NCI-H128 (cell line): ENCODE measurements around the gene TMOD3.
"Not testable (repeated sequence)": the region's sequence is repeated elsewhere in the genome, so short reads cannot be mapped to it uniquely, and the experiment has no call there.

Experiments used
- DNase-seq: peaks from one replicate; lab custom pipeline; 2025; ENCODE audit not compliant: unreplicated experiment; lab: John Stamatoyannopoulos, UW

The TMOD3 gene

DNA sequence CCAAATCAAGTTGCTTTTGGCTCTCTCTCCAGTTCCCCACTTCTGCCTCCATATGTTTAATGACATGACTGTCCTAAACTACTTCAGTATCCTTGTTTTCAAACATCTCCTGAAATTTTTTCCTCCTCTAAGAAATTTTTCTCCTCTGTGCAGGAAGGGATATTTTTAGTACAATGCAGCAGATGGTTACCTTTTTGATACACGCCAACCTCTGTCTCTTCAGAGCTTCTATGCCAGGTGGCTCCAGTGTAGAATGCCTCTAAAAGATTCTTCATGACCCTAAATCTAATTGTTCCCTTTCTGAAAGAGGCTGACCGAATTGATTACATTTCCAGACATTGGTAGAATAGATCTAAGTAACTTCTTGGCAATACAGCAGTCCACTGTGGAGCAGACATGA is 33.7 kb downstream of the TMOD3 start:
- DNase-seq: no peak

DNA sequence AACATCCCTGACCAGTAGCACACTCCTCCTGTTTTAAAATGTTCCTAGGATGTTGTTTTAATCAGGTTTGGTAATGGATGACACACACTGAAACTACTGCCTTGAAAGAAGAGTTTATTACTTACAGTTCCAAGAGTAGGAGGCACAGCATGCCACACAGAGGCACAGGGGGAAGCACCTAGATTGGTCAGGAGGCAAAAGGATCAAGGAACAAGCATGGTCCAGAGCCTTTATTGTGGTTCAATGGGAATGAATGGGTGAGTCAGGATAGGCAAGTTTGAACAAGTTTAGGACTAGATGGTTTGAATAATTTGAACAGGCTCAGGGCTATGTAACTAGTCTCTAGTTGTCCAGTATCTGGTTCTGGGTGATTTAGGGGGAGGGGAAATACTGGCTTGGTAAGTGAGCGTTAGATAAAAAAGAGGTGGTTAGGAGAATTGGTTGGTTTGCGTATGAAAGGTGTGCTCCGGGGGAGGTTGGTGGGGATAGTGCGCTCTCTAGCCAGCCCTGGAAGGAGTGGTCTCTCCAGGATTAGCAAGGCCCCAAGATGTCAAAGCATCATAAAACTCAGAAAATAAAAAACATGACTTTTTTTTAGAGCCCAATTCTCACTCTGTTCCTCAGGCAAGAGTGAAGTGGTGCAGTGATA is 35.1 kb downstream of the TMOD3 start:
- DNase-seq: no peak

DNA sequence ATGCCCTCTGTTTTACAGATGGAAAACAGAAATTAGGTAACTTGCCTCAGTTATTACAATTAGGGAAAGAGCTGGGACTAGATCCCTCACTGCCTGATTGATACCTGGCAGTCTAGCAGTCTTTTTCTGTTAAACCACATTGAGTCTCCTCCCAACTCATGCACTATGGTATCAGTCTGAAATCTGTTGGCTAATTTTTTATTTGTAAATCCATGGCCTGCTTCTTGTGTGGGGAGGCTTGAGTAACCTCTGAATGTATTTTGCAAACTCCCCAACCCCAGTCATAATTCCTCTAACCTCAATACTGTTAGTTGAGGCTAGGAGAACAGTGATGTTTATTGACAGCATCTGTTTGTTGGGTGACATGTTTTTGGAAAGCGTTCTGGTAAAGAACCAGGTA is 35.9 kb downstream of the TMOD3 start:
- DNase-seq: no peak

DNA sequence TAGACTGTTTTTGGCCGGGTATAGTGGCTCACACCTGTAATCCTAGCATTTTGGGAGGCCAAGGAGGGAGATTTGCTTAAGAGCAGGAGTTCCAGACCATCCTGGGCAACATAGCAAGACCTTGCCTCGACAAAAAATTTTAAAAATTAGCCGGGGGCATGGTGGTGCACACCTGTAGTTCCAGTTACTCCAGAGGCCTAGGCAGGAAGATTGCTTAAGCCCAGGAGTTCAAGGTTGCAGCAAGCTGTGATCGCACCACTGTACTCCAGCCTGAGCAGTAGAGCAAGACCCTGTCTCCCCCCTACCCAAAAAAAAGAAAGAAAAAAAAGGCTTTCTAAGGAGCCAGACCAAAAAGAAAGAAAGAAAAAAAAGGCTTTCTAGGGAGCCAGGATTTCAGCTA is 36.7 kb downstream of the TMOD3 start:
- no peak for DNase-seq

DNA sequence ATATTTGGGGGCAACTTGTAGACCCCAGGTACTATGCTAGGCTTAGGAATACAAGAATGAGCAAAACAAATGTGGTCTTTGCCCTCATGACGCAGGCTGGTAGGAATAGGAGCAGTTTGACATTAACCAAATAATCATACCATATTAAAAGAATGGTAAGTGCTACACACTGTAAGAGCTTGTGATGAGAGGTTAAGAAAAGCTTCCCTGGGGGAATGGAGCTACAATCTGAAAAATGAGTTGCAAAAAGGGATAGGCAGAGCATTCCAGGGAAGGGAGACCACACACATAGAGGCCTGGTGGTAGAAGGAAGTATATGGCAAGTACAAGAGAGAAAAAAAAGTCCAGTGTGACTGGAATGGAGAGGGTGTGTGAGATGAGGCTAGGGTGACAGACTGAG is 37.3 kb downstream of the TMOD3 start:
- no peak for DNase-seq

DNA sequence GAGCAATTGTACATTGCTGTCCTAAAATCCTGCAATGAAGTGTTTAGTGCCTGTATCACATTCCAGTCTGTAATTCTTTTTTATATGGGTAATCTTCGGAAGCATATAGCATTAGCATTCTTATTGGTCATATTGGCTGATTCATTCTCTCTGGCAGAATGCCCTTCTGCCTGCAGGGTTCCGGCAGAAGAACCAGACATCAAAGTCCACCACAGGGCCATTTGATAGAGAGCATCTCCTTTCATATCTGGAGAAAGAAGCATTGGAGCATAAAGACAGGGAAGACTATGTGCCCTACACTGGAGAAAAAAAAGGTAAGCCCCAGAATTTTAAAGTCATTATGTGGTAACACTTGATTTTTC is 39.6 kb downstream of the TMOD3 start:
- no peak for DNase-seq

DNA sequence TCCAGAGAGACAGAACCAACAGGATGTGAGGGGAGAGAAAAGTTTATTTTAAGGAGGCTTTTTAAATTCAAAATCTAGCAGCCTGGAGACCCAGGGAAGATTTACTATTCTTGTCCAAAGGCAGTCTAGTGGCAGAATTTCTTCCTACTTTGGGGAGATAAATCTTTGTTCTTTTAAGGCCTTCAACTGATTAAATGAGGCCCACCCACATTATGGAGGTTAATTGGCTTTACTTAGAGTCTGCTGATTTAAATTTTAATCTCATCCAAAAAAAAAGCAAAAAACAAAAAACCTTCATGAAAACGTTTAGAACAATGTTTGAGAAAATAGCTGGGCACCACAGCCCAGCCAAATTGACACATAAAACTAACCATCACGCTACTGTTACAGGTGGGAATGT is 41.3 kb downstream of the TMOD3 start:
- DNase-seq: no peak

DNA sequence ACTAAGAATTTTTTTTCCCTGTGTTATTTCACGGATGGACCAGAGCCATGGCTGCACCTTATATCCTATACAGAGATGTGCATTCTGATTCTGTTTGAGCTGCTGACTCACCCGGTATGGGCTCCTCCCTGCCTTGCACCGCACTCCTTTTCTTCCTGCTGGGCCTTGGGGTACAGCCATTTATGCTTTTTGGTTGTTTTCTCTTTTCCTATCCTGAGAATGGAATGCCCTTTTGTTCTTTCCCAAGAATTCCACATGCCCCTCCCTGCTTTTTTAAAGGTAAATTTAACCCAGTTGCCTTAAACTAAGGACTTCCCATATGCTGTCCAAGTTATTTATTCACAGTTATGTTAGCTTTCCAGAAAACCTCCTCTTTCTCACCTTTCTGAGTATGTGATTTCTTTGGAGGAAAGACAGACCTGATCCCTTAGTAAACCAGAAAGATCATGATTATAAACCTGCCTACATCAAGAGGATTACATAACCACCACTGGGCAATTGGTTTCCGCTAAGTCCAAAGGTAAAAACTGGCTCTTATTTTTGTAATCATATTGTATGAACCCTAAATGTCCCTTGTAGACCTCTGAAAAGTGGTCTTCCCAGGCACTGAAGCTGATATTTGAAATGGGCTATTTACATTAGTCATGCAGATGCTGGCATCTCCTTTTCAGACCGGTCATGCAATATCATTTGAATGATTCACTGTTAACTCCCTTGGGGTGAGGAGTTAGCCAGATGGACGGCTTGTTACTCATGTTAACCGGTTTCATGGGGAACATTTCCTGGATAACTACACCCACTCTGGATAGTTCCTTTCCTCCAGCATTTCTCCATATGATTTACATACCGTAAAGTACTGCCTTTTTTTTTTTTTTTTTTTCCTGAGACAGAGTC is 45.5 kb downstream of the TMOD3 start:
- no peak for DNase-seq

DNA sequence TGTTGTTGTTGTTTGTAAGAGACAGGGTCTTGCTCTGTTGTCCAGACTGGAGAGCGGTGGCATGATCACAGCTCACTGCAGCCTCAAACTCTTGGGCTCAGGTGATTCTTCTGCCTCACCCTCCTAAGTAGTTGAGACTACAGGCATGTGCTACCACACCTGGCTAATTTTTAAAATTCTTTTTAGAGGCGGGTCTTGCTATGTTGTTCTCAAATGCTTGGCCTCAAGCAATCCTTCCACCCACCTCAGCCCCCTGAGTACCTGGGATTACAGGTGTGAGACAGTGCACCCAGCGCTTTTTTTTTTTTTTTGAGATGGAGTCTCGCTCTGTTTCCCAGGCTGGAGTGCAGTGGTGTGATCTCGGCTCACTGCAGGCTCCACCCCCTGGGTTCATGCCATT is 46.7 kb downstream of the TMOD3 start:
- DNase-seq: no peak

DNA sequence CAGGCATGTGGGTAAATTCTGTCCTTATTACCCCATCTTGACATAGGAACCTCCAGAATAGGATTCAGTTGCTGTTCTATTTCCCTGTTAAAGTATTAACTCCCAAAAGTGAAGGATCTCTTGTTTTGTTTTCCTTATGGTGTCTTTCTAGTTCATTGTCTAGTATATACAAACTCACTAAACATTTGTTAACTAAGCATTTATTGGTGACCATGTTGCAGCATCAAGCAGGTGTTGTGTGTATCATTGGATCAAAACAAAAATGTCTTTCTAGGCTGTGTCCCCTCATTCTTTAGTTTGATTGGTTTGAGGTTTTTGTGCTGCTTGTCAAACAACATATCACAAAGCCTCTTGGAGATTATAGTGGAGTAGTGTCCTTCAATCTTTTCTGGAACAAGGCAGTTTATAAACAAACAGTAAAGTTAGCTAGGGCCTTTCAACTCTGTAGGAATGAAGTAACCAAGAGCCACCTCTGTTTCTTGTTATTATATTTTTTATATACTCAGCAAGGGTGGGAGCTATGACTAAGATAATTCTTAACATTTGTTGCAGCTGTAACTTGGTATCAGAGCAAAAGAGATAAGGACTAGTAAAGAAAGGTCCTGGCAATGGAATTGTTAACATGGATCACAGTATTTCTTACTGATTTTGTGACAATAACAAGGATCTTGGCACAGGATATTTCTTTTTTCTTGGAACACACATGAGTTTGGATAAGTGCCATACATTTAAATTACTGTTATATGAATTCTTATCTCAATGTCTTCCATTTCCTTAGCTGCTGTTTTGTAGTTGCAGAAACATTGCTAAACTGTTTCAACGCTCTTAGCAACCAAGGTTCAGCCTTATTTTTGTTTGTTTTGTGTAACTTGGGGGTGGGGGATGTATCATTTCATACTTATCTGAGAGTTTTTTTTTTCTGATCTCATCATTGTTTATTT is 49.3 kb downstream of the TMOD3 start:
- DNase-seq: no peak

DNA sequence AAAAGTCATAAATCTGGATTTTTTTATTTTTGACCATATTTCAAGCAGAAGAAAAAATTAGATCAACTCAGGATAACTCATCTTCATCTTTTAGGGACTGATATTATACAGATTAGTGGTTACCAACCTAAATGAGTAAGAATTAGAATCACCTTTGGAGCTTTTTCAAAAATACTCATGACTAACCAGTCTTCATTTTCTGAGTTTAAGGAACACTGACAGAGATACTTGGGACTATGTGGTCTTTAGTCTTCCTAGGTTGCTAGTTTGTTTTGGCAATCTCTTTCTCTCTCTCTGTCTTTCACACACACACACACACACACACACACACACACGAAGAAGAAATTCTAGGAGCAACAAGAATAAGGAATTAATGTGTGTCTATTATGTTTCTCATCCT is 50.1 kb downstream of the TMOD3 start:
- DNase-seq: no peak

DNA sequence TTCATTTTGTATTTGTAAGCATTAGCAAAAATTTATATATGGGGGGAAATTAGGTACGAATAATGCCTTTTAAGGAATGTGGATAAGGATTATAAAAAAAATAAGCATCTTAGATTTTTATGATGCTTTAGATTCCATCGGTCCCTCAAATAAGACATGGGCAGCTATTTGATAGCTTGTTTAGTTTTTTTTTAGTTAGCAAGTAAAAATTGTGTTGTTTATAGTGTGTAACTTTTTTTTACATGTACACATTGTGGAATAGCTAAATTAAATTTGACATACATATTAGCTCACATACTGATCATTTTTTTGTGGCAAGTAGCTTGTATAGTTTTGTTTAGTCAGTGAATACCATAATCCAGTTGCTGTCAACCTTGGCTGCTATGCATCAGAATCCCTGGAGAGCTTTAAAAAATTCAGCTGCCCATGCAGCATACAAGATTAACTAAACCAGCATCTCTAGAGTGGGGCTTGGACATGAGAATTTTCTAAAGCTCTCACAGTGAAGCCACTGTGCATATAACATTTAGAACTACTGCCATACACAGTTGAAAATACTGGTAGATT is 53.9 kb downstream of the TMOD3 start:
- no peak for DNase-seq

DNA sequence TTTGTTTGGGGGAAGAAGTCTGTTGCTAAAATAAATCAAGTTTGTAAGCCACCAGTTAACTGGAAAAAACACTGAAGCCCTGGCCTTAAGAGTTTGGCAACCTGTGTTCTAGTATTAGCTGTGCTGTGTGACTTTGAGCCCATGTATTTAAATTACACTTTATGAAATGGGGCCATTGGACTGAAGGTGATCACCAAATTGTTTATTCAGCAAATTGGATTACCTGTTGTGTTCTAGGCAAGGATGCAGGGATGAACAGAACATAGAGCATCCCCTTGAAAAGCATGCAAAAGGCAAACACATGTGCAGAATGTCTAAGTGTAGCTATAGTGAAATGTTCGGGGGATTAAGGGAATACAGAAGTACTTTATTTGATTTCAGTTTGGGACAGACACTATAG is 54.6 kb downstream of the TMOD3 start:
- DNase-seq: no peak

DNA sequence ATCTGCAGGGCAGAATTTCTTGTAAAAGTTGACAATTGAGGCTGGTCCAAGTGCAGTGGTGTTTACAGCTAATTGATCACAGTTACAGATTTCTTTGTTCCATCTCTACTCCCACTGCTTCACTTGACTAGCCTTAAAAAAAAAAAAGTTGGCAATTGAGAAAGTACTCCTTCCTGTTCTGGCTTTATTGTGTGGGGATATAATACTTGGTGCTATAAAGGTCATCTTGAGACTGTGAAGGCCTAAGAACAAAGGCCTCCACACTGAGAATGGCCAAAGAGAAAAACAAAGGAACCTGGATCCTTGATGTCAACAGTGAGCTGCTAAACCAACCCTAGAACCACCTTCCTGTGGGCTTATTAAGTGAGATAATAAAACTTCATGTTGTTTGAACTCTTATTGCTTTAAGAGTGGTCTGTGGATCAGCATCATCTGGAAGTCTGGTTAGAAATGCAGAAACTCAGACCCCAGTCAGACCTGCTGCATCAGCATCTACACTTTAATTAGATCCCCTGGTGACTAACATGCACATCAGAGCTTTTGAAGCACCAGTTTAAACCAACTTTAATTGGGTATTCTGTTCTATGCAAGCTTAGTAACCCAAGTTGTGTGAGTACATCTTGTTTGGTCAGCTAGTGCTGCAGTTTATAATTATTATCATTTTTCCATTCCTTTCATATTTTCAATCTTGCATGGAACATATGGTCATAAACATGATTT is 55.2 kb downstream of the TMOD3 start:
- no peak for DNase-seq

DNA sequence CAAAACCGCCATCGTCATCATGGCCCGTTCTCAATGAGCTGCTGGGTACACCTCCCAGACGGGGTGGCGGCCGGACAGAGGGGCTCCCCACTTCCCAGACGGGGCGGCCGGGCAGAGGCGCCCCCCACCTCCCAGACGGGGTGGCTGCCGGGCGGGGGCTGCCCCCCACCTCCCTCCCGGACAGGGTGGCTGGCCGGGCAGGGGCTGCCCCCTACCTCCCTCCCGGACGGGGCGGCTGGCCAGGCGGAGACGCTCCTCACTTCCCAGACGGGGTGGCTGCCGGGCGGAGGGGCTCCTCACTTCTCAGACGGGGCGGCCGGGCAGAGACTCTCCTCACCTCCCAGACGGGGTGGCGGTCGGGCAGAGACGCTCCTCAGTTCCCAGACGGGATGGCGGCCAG is 56.3 kb downstream of the TMOD3 start:
- DNase-seq: not testable (repeated sequence)

DNA sequence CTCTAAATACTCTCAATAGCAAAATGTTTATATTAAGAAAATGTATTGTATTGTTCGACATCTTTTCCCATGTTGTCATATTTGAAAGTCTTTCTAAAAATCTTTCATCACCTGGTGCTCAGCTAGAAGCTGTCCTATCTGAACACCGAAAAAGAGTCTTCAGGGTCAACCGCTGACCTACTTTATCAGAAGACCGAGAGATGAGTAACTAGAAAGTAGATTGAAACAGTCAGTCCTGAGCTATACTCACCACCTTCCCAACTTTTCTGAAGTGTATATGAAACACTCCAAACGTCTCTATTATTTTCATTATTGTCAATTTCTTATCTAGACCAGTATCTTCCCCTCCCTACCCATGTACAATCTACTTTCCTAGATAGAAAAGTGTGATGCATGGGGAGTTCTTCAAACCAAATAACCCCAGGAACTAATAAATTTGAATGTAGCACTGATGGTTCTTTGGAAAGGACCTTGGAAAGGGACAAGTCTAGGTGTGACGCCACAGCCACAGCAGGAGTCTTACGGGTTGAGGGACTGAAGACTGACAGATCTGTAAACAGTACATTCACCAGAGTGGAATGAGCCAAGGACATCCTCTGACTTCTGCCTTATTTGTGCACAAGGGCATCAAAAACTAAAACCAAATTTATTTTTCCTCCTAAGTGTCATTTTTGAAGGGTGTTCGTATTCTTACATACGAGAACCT is 58.6 kb downstream of the TMOD3 start:
- no peak for DNase-seq

DNA sequence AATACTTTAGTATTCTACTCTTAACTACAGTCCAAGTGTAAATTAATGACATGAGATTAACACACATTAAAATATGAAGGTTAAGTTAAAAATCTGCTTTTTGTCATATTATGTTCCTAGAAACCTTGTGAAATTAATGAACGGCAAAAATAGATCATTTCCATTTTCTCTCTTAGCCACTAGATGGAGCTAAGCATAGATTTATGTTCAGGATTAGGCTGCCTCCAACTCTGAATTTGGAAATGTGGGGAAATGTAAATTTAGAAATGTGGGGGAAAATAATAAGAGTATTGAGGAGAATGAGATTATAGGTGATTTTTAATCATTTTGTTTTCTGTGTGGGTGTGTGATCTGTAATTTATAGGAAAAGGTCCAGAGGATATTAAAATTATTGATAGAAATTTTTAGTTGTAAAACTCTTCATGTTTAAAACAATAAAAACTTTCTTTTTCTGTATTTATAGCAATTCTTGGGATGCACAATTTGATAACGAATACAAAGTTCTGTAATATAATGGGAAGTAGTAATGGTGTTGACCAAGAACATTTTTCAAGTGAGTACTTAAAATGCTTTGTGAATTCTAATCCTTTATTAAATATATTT is 59.2 kb downstream of the TMOD3 start:
- no peak for DNase-seq

DNA sequence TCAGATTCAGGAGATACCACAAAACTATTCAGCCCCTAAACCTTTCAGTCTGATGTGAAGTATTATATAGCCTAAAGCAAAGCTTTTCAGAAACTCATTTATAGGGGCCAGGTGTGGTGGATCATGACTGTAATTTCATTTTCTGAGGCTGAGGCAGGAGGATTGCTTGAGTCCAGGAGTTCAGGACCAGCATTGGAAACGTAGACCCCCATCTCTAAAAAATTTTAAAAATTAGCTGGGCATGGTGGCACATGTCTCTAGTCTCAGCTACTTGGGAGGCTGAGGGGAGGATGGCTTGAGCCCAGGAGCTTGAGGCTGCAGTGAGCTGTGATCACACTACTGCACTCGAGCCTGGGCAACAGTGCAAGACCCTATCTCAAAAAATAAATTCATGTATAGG is 60.0 kb downstream of the TMOD3 start:
- no peak for DNase-seq

DNA sequence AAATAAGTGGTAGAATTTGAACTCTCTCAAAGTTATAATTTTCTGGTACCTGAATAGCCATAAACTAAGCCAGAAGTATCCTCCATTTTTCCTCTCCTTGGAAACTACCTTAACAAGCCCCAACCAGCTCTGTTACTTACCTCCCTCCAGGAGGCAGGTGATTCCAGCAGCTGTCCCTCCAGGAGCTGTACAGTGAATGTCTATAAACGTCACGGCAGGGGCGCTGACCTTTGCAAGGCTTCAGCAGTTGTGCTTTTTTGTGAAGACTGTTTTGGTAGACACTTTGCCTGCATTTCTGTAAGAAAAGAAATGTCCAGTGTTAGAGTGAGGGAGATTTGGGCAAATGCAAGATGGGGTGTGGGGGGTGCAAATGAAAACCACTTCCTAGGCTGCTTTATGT is 75.0 kb downstream of the TMOD3 start:
- no peak for DNase-seq

DNA sequence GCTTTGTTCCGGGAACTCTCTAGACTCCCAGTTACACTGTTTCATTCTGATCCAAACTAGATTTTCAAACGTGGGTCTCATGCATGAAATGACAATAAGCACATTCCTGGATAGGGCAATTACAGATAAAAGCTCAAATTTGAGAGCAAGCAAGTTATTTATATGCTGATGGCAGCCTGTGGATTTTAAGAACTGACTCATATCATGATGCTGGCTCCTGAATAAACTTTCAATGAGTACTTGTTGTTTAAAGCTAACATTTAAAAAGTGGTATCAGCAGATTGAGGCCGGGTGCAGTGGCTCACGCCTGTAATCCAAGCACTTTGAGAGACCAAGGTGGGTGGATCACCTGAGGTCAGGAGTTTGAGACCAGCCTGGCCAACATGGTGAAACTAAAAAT is 75.5 kb downstream of the TMOD3 start:
- DNase-seq: no peak
